Right ventricle myocardium inferior (tissue), 1 donor: ENCODE data around the gene LPAR6. TPM values are rescaled to one million over a fixed set of nuclear protein-coding genes. Genes with fewer than 3 reads are reported as not detected.
"Not testable (repeated sequence)": the region's sequence is repeated elsewhere in the genome, so short reads cannot be mapped to it uniquely, and the experiment has no call there.

Source experiments
- ATAC-seq: fragments of 200-7000 bp; cut with Tn5 transposase; one replicate; pipeline ENCODE4 v1.9.1; 2020; ENCODE audit warnings: mild to moderate bottlenecking, moderate library complexity
- DNase-seq: peaks from one replicate; pipeline ENCODE4 v3.0.0; 2021; ENCODE audit errors: missing footprints
- intact Hi-C: fragments of 100-400 bp; cut with DNase I; formaldehyde crosslinking; loops from one replicate; pipeline ENCODE4 v1.11.0; 2022
- total RNA-seq: library from RNA; stranded (reverse); fragmentation: NEBNext Ultra II Directional; extraction: Animal tissue kit (Norgen Biotek cat#: 25700); gene quantifications from one replicate; pipeline ENCODE4 v1.2.1, GENCODE V29; 2021
- donor health status: DM: no; HTN: yes; CAD: no; lungs with severe emphysema.

The LPAR6 gene
- total RNA-seq, 1 donor from 2014 or later: 14.8 TPM

GRCh38 chr13:48424212-48424611, 11.3 kb upstream of the LPAR6 start:
- intact Hi-C loops: no loop called here
- no peak for ATAC-seq

GRCh38 chr13:48422003-48422402, 9.1 kb upstream of the LPAR6 start:
- DNase-seq, intact Hi-C loops, ATAC-seq: not testable (repeated sequence)

More at GRCh38 chr13:48424212-48424611, 11.3 kb upstream of the LPAR6 start:
- no peak for DNase-seq

GRCh38 chr13:48415516-48415915, 2.6 kb upstream of the LPAR6 start:
- ATAC-seq (no peak), DNase-seq (no peak)
- intact Hi-C loops: no loop called here

GRCh38 chr13:48414501-48414900, 1.6 kb upstream of the LPAR6 start:
- ATAC-seq (no peak), DNase-seq (no peak)
- intact Hi-C loops: loop anchor here (5.0 kb wide), 1 partner anchor 118 kb away; the partner anchor contains the start of gene RCBTB2

GRCh38 chr13:48411841-48412531, 927 bp downstream of the LPAR6 start:
- DNase-seq (no peak), ATAC-seq (peak; percentile 44)
- intact Hi-C loops: loop anchor here (5.0 kb wide), 1 partner anchor 120 kb away; the partner anchor contains the start of gene RCBTB2

- DNase-seq: no peak
- intact Hi-C loops: loop anchor here (5.0 kb wide), 1 partner anchor 121 kb away; the partner anchor contains the start of gene RCBTB2
- ATAC-seq: no peak
Measured at GRCh38 chr13:48411147-48411794, 1.6 kb downstream of the LPAR6 start.

- intact Hi-C loops: loop anchor here (5.0 kb wide), 1 partner anchor 122 kb away; the partner anchor contains the start of gene RCBTB2
- DNase-seq: no peak
- ATAC-seq: no peak
Measured at GRCh38 chr13:48410199-48410598, 2.7 kb downstream of the LPAR6 start.

- ATAC-seq (no peak), DNase-seq (no peak)
- intact Hi-C loops: loop anchor here (5.0 kb wide), 1 partner anchor 101 kb away; no protein-coding TSS in a partner anchor
Measured at GRCh38 chr13:48405875-48406274, 7.0 kb downstream of the LPAR6 start.

GRCh38 chr13:48404952-48405351, 8.0 kb downstream of the LPAR6 start:
- intact Hi-C loops: loop anchor here (5.0 kb wide), 1 partner anchor 102 kb away; no protein-coding TSS in a partner anchor
- DNase-seq (no peak), ATAC-seq (no peak)

GRCh38 chr13:48403913-48404312, 9.0 kb downstream of the LPAR6 start:
- no peak for ATAC-seq
- intact Hi-C loops: no loop called here
- DNase-seq: no peak

GRCh38 chr13:48403151-48403631, 9.7 kb downstream of the LPAR6 start:
- peak; percentile 73 for ATAC-seq
- intact Hi-C loops: no loop called here
- no peak for DNase-seq

- intact Hi-C loops: no loop called here
- ATAC-seq (no peak), DNase-seq (no peak)
Measured at GRCh38 chr13:48402325-48402932, 10.5 kb downstream of the LPAR6 start.

- ATAC-seq: no peak
- no peak for DNase-seq
- intact Hi-C loops: loop anchor here (2.0 kb wide), 1 partner anchor 179 kb away; no protein-coding TSS in a partner anchor
Measured at GRCh38 chr13:48401480-48401879, 11.4 kb downstream of the LPAR6 start.

GRCh38 chr13:48400850-48401291, 12.0 kb downstream of the LPAR6 start:
- intact Hi-C loops: loop anchor here (2.0 kb wide), 1 partner anchor 180 kb away; no protein-coding TSS in a partner anchor
- ATAC-seq (peak; percentile 80), DNase-seq (no peak)

GRCh38 chr13:48400090-48400694, 12.7 kb downstream of the LPAR6 start:
- DNase-seq (no peak), ATAC-seq (no peak)
- intact Hi-C loops: loop anchor here (2.0 kb wide), 1 partner anchor 181 kb away; no protein-coding TSS in a partner anchor

GRCh38 chr13:48398450-48399095, 14.3 kb downstream of the LPAR6 start:
- intact Hi-C loops: no loop called here
- ATAC-seq: no peak
- DNase-seq: no peak

GRCh38 chr13:48397744-48398143, 15.2 kb downstream of the LPAR6 start:
- DNase-seq (no peak), ATAC-seq (no peak)
- intact Hi-C loops: no loop called here

- no peak for ATAC-seq
- intact Hi-C loops: no loop called here
- DNase-seq: no peak
Measured at GRCh38 chr13:48393698-48394085, 19.2 kb downstream of the LPAR6 start.
